Measurements from ENCODE around the gene PCSK6. TPM values are rescaled to one million over a fixed set of nuclear protein-coding genes. Genes with fewer than 3 reads are reported as not detected.

The PCSK6 gene
- total and polyA plus RNA-seq, 2 of the 8 experiments (the other 6 are each of a cell fraction or from before 2014, with no cell fraction given) = 1.9 to 4.0 TPM

DNA sequence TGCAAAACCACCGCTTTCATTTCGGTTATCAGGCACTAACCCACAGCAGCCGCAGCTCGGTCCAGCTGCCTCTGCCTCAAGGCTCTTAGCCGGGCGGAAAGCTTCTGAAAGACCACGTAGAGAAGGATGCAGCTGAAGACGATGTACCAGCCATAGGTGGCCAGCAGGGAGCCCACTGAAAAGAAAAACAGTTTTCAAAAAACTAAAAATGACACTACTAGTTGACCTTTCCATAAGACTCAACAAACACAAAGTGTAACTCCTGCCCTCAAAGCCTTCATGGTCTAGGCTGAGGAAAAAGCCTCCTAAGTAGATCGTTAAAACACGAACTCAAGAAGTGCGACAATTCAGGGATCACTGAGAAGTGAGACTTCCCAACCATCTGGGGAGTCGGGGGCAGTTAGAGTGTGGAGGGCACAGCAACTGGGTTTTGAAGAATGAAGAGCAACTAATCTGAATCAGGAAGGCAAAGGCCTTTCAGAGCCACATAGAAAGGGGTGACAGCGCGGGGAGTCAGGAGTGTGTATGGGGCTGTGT lies 212.9 kb downstream of the PCSK6 start:
- peak overlapping the region in 3 of 4 experiments; percentile 52 to 70 (median 70); a peak in 6 of 7 replicates for H3K9ac ChIP-seq (replicated peaks in 1 of 4; ENCODE audit: extremely low read depth in 1 of 4, low read depth in 3 of 4, low read length in 3 of 4)
- ChIA-PET POLR2A (ENCODE audit: partially characterized antibody) (interaction anchor here (0.7 to 0.8 kb wide), 2 partner anchors 18 to 265 kb away, joined by 3 to 4 read pairs; no protein-coding TSS in a partner anchor), CTCF (ENCODE audit: partially characterized antibody) (interaction anchor here (0.6 to 1.5 kb wide), 6 partner anchors 9 to 378 kb away, joined by 3 to 8 read pairs (median 3); no protein-coding TSS in a partner anchor)
- H2BK120ac ChIP-seq (replicated peaks; ENCODE audit: low read depth, low read length) = no peak overlapping the region
- peaks cover 0 to 3% (median 1%) of the 10 kb centered on the region in 4 experiments; a peak in 3 of 7 replicates for H3K4me1 ChIP-seq (replicated peaks in 1 of 4; ENCODE audit: control insufficient read depth in 3 of 4, insufficient read depth in 4 of 4, low read length in 3 of 4)
- H3K4me3 ChIP-seq (ENCODE audit: extremely low read depth in 1 of 4, insufficient read depth in 2 of 4, low read depth in 3 of 4, low read length in 4 of 4) = peak overlapping the region; percentile 90 to 94 (median 93)
- H3K4ac ChIP-seq (replicated peaks; ENCODE audit: insufficient read length, low read depth, low read length) = no peak overlapping the region
- H4K20me1 ChIP-seq (replicated peaks in 1 of 2; ENCODE audit: control insufficient read depth in 1 of 2, insufficient read depth in 2 of 2, low read length in 2 of 2) = peaks cover 0 to 9% of the 10 kb centered on the region in 2 experiments
- H4K5ac ChIP-seq (ENCODE audit: insufficient read length, low read depth, low read length) = no peak overlapping the region
- TF ChIP-seq SIN3A (conservative IDR thresholded peaks at IDR 0.05 in 1 of 2, IDR thresholded peaks at IDR 0.05 in 1 of 2; ENCODE audit: low read depth in 1 of 2, low read length in 2 of 2) (peak in 1 of 2 experiments; percentile 57; a peak in 1 of 4 replicates), RAD21 (IDR thresholded peaks at IDR 0.05 in 1 of 2, conservative IDR thresholded peaks at IDR 0.05 in 1 of 2; ENCODE audit: low read depth in 2 of 2, low read length in 2 of 2) (0 out of 4 replicates have a peak, but pooled peaks of 1 of the 2 experiments have one; percentile 1), BCL11A (IDR thresholded peaks at IDR 0.05; ENCODE audit: low read depth in 2 of 2, low read length in 2 of 2) (no peak), MAFK (IDR thresholded peaks at IDR 0.05; ENCODE audit: low read depth, low read length) (no peak), BACH1 (IDR thresholded peaks at IDR 0.05; ENCODE audit: low read length) (no peak)
- TF ChIP-seq, protein P1, sequence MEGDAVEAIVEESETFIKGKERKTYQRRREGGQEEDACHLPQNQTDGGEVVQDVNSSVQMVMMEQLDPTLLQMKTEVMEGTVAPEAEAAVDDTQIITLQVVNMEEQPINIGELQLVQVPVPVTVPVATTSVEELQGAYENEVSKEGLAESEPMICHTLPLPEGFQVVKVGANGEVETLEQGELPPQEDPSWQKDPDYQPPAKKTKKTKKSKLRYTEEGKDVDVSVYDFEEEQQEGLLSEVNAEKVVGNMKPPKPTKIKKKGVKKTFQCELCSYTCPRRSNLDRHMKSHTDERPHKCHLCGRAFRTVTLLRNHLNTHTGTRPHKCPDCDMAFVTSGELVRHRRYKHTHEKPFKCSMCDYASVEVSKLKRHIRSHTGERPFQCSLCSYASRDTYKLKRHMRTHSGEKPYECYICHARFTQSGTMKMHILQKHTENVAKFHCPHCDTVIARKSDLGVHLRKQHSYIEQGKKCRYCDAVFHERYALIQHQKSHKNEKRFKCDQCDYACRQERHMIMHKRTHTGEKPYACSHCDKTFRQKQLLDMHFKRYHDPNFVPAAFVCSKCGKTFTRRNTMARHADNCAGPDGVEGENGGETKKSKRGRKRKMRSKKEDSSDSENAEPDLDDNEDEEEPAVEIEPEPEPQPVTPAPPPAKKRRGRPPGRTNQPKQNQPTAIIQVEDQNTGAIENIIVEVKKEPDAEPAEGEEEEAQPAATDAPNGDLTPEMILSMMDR (IDR thresholded peaks at IDR 0.05; ENCODE audit: control extremely low read depth in 1 of 3, insufficient read depth in 1 of 3, low read depth in 1 of 3, low read length in 3 of 3) = peak in 1 of 3 experiments; percentile 20; a peak in 1 of 4 replicates
- TF ChIP-seq, protein P2, sequence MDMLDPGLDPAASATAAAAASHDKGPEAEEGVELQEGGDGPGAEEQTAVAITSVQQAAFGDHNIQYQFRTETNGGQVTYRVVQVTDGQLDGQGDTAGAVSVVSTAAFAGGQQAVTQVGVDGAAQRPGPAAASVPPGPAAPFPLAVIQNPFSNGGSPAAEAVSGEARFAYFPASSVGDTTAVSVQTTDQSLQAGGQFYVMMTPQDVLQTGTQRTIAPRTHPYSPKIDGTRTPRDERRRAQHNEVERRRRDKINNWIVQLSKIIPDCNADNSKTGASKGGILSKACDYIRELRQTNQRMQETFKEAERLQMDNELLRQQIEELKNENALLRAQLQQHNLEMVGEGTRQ (IDR thresholded peaks at IDR 0.05; ENCODE audit: low read length) = no peak
- H3K23me2 ChIP-seq (ENCODE audit: low read depth, low read length) = peaks cover 8% of the 10 kb centered on the region
- no peaks in the 10 kb centered on the region; the same call in 1 of the 2 replicates for H3K79me1 ChIP-seq (ENCODE audit: low read depth, low read length)
- no peak overlapping the region for H2AFZ ChIP-seq (ENCODE audit: low read length)
- no peak overlapping the region for H3K56ac ChIP-seq (replicated peaks; ENCODE audit: insufficient read length, low read depth, low read length)
- no peak overlapping the region for H4K8ac ChIP-seq (ENCODE audit: extremely low read depth, insufficient read depth, low read length)
- WGBS, 2 experiments (ENCODE audit: extremely low coverage in 1 of 2, insufficient coverage in 1 of 2, insufficient read length in 1 of 2, insufficient replicate concordance in 2 of 2, low coverage in 1 of 2, low lambda C conversion rate in 2 of 2, missing lambda C conversion rate in 1 of 2) = 32% methylated on average over 14 of the region's 14 CpGs; no CpG with 5 or more reads in 1 of the 2 experiments
- peak overlapping the region; percentile 98 for H3K4me2 ChIP-seq (ENCODE audit: insufficient read depth in 1 of 2, low read depth in 2 of 2, low read length in 2 of 2)
- H3K36me3 ChIP-seq (ENCODE audit: control insufficient read depth in 2 of 4, insufficient read depth in 4 of 4, low read length in 3 of 4) = peaks cover 24 to 53% (median 41%) of the 10 kb centered on the region in 4 experiments
- FAIRE-seq (no peak), DNase-seq (ENCODE audit: low read depth in 1 of 2, low spot score in 2 of 2) (no peak)
- H3K9me3 ChIP-seq (ENCODE audit: insufficient read depth in 2 of 2, low read depth in 1 of 2, low read length in 1 of 2) = no peaks in the 10 kb centered on the region
- no peak overlapping the region for H3K14ac ChIP-seq (ENCODE audit: insufficient read length)
- H2BK20ac ChIP-seq (ENCODE audit: low read length) = no peak overlapping the region
- no peak overlapping the region for H2BK15ac ChIP-seq (ENCODE audit: low read length)
- H2AK5ac ChIP-seq (ENCODE audit: low read depth, low read length) = no peak overlapping the region
- H2BK5ac ChIP-seq (ENCODE audit: low read depth, low read length) = 0 out of 2 replicates have a peak overlapping the region, but pooled peaks have one; percentile 27
- no peak overlapping the region for H3K23ac ChIP-seq (ENCODE audit: insufficient read length)
- no peak overlapping the region for H2BK12ac ChIP-seq (ENCODE audit: low read depth, low read length)
- peak overlapping the region; percentile 13; the same call in 1 of the 2 replicates for H3K27ac ChIP-seq (ENCODE audit: low read depth, low read length)
- no peaks in the 10 kb centered on the region for H3K27me3 ChIP-seq (replicated peaks in 1 of 4; ENCODE audit: control insufficient read depth in 3 of 4, extremely low read depth in 1 of 4, insufficient read depth in 3 of 4, low read length in 3 of 4)
- no peak overlapping the region for H3K18ac ChIP-seq (ENCODE audit: extremely low read depth, low read length)
- peaks cover 0 to 17% of the 10 kb centered on the region in 2 experiments; a peak in 3 of 4 replicates for H3K79me2 ChIP-seq (ENCODE audit: control insufficient read depth in 1 of 2, insufficient read depth in 2 of 2, low read length in 2 of 2)
- no peak overlapping the region for H4K91ac ChIP-seq (replicated peaks; ENCODE audit: insufficient read length, low read length)

All from H1 (cell line).